Activated CD4-positive, alpha-beta T cell treated with anti-CD3 and anti-CD28 coated beads, Interleukin-10, Interleukin-2, amounts not matched to agents 100 ng/mL and 50 ng/mL, durations not matched to agents 16 hours and 8 hours (primary cell): ENCODE results near the gene TNFRSF13B.
"Not testable (repeated sequence)": the region's sequence is repeated elsewhere in the genome, so short reads cannot be mapped to it uniquely, and the experiment has no call there.

Experiments used
- DNase-seq: peaks from one replicate; pipeline ENCODE4 v3.0.0-alpha.2; 2020

TNFRSF13B gene

DNA sequence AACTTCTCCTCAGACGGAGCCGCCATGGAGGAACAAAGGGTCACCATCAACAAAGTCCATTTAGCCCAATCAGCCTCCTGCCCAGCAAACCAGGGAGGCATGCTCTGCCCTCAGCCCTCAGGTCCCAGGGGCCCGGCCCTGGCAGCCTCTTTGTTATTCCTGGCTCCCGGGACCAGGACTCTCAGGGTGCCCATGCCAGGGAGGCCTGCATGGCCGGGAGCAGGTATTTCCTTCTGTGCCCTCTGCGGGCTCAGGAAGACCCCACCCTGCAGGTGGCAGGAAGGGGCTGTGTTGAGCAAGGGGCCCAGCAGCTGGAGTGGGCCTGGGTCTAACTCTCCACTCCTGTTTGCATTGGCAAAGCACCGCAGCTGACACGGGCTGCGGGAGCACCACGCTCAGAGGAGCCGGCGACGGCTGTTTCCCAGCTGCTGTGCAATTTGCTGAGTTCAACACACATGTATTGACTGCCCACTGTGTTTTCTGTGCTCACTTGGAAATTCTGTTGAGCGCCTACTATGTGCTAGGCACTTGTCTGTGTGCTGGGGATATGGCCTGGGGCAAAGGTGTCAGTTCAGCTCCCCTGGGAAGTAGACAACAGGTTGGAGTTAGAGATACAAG lies 33.2 kb upstream of the TNFRSF13B start:
- not testable (repeated sequence) for DNase-seq

GRCh38 chr17:17004251-17004996 lies 32.5 kb upstream of the TNFRSF13B start:
- DNase-seq: no peak

DNA sequence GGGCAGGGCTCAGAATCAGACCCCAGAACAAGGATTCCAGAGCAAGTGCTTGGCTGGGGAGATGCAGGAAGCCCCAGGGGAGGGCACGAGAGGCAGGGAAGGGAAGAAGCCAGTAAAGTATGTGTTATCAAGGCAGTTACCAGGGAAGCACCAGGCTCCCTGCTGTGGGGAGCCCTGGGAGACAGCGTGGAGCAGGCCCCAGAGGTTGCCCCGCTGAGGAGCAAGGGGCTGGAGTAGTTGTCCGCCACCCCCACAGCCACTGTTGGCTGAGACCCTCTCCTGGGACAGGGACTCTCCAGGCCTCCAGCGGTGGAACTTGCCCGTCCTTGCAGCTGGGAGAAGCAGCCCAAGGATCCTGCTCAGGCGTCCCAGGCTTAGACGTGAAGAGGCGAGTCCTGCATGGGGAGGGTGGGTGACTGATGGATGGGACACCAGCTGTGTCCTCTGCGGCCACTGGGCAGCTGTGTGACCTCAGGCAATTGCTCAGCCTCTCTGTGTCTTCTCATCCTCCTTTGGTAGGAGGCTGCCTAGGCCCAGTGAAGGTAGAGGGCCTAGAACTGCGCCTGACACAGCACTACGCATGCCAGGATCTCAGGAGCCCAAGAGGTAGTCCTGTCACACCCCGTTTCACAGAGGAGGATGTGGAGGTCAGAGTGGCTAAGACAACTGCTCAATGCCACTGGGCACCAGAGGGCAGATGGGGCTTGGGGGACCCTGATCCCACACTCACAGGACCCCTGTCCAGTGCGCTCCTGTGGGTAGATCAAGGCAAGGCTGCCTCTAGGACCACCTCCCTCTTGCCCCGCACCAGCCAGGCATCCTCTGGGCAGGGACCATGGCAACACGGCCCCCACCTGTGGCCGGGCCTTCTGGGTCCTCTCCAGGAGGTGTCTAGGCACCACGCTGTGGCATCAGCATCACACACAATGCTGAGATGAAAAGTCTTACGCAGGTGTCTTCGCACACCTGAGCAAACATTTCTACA lies 31.1 kb upstream of the TNFRSF13B start:
- DNase-seq: not testable (repeated sequence)

DNA sequence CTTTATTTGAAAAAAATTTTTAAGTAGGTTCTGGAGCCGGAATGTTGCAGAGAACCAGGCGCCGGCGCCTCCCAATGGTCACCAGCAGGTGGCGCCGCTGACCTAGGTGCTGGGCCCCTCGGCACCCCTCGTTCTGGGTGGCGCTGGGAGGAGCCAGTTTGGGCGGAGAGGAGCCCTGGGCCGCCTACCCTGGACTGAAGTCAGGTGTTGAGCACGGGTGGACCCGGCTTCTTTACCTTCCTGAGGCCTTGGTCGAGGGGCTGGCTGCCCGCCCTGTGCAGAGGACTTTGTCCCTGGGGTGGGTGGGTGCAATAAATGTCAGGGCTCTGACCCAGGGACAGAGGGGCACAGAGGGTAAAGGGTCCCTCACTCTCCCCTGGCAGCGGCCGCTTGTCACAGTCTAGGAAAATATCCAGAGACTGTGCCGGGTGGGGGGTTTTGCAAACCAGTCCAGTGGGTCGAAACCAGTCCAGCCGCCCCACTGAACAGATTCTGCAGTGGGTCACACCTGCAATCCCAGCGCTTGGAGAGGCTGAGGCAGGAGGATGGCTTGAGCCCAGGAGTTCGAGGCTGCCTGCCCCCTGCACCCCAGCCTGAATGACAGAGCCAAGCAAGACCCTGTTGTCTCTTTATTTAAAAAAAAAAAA lies 30.1 kb upstream of the TNFRSF13B start:
- peak; percentile 82 for DNase-seq

GRCh38 chr17:17001076-17001777 lies 29.3 kb upstream of the TNFRSF13B start:
- no peak for DNase-seq

DNA sequence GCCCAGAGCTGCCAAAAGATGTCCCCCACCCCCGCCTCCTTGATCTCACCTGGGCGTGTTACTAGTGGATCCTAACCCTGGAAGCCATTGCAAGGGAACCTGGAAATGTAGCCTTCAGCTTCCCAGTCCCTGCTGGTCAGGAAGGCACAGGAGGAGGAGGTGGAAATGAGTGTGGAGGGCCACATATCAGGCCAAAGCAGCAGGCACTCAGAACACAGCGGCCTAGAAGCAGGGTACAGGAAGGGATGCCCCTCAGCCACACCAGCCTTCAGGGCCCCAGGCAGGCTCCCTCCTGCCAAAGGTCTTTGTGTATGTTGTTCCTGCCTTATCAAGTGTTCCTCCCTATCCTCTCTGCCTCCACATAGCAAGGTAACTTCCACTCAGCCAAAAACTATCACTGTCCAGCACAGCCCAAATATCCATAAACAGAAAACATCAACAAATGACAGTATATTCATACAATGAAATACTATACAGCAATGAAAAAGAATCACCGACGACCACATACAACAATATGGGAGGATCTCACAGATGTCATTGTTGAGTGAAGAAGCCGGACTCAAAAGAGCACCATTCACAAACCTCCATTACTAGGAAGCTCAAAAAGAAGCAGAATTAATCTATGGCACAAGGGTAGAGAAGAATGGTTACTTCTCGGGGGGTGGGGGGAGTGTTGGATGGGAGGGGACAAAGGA lies 28.2 kb upstream of the TNFRSF13B start:
- no peak for DNase-seq

DNA sequence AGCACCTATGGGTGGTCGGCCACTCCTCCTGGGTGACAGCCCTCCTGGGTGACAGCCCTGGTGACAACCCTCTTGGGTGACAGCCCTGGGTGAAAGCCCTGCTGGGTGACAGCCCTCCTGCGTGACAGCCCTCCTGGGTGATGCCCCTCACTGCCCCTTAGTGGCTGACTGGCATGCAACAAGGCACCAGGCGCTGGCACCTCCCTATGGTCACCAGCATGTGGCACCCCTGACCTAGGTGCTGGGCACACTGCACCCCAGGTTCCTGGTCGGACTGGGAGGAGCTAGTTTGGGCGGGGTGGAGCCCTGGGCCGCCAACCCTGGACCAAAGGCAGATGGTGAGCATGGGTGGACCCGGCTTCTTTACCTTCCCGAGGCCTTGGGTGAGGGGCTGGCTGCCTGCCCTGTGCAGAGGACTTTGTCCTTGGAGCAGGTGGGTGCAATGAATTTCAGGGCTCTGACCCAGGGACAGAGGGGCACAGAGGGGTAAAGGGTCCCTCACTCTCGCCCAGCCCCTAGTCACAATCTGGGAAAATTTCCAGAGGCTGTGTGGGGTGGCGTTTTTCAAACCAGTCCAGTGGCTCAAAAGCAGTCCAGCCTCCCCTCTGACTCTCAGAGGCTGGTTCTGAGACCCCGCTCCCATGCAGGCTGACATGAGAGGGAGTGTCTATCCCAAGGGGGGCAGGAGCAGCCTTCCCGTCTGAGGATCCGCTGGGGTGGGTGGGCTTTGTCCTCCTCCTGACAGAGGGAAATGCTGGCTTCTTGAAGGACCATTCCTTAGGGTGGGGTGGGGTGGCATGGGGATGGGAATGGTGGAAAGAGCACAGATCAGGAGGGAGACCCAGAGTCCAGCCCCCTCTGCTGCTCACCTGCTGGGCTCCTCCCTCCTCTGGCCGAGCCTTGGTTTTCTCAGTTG lies 25.9 kb upstream of the TNFRSF13B start:
- DNase-seq: no peak

GRCh38 chr17:16996726-16997125 lies 24.8 kb upstream of the TNFRSF13B start:
- not testable (repeated sequence) for DNase-seq

DNA sequence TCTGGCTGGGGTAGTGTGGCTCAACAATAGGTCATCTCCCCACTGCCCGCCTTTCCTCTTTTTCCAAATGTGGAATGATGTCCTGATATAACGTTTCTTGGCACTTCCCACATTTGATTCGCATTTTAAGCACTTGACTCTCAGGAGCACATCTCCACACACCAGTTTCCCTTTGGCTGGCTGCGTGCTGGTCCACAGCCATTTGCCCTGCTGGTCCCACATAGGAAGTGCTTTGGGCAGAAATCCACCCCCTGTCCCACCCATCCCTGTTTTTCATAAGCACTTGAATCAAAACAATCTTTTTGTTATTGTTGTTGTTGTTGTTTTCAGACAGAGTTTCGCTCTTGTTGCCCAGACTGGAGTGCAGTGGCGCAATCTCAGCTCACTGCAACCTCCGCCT lies 24.0 kb upstream of the TNFRSF13B start:
- no peak for DNase-seq

- DNase-seq: no peak
Observed at GRCh38 chr17:16994631-16995030, 22.7 kb upstream of the TNFRSF13B start.

- peak; percentile 86 for DNase-seq
Observed at GRCh38 chr17:16991349-16992009, 19.6 kb upstream of the TNFRSF13B start.

DNA sequence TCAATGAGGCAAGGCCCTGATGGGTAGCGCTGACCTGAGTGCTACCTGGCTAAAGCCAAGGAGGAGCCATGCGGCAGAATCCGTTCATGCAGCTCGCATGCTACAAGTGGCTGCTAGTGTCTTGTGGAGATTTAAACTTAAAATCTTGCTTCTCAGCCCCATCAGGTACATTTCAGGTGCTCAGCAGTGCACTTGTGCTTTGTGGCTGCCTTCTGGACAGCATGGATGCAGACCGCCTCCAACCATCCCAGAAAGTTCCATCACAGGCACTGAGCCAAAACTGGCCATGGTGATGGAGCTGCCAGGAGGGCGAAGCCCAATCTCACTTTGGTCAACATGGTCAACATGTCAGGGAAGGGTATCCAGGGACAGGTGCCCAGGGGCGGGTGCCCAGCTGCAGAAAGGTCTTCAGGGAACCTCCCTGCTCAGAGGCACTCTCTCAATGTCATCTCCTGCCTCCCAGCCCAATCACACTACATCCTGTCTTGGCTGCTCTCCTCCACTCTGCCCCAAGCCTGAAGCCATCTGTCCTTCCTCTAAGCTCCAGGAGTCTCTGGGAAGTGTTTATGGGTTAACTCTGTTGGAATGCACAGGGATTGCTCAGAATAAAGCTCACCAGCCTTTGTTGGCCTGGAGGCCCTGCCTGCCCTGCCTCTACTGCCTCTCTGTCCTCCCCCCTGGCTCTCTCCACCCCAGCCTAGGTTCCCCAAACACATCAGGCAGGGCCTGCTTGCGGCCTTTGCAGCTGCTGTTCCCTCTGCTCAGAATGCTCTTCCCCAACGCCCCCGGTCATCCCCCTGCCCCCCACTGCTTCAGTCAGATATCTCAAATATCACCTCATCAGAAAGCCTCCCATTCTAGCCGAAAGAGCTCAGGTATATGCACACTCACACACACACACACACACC lies 18.3 kb upstream of the TNFRSF13B start:
- peak; percentile 23 for DNase-seq

DNA sequence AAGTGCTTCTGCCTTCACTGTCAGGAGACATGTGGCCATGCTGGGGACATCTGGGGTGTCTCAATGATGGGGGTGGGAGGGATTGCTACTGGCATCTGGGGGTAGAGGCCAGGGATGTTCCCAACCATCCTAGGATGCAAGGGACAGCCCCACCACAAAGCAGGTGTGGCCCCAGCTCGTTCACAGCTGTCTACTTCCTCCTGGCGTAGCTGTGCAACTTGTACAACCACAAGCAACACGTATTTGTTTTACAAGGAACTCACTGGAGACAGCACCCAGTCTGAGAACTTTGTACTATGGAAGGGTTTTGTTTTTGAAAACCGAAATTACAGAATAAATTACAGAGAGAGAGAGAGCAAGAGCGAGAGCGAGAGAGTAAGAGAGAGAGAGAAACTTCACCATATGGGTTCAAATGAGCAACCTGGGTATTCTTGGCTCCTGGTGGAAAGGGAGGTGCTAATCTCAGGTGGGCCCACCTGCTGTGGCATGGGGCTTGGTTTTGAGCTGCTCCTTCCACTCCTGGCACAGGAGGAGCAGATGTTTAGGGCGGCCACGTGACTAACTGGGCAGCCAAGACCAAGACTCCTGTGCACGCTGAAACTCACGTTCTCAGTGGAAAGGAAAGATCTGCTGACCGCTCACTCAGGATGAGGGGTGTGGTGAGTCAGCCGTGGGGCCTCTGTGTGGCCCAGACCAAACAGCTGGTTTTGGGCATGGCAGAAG lies 17.5 kb upstream of the TNFRSF13B start:
- peak; percentile 69 for DNase-seq

DNA sequence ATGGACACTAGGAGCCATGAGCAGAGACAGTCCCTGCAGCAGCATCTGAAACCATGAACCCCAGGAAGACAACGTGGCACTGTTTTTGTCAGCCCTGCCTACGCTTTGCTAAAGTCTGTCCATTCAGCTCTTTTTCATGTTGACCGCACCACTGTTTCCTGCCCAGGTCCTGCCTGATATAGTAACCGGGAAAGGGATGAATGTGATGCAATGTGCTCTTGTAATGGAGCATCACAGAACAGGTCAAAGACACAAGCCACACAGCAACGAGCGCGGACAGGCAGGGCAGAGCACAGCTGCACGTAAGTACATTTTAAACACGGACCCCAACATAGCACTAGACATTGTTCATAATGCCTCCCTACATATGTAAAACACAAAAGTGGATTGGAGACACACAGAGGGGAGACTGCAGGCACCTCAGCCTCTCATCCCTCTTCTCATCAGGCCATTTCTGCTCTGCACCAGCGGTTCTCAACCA lies 16.9 kb upstream of the TNFRSF13B start:
- peak; percentile 76 for DNase-seq

GRCh38 chr17:16987830-16988601 lies 16.1 kb upstream of the TNFRSF13B start:
- peak; percentile 93 for DNase-seq

DNA sequence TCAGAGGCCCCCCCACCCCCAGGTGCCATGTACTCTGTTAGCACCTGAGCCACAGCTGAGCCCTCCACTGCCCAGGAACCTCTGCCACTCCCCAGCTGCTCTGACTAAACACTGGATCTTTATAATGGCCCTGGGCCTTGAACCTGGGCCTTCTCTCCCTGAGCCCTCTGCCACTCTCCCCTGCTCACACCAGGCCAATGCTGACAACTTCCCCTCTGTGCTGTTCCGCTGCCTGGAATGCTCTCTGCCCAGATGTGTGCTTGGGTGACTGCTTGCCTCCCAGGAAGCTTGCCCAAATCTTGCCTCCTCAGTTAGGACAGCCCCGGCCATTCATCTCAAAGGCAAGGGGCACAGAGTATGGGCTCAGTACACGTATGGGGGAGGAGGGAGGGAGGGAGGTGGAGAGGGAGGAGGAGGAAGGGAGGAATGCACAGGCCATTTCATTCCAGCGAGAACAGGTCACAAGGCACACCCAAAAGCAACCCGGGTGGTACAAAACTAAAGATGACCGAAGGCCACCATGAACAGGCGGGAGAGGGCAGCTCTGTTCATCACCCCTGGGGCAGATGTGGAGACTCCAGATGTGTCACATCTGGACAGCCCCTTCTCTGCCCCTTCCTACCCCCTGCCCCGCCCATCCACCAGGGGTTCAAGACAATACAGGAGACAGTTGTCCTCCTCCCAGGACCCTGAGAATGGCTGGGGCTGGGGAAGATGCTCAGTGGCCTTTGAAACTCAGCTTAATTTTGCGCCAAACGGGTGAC lies 15.3 kb upstream of the TNFRSF13B start:
- no peak for DNase-seq
